Measurements from ENCODE around the gene THOC3.
A peak's percentile ranks its signal among the peaks of the same experiment; 100 is the strongest.
"Not testable (repeated sequence)": the region's sequence is repeated elsewhere in the genome, so short reads cannot be mapped to it uniquely, and the experiment has no call there.

Gene THOC3

DNA sequence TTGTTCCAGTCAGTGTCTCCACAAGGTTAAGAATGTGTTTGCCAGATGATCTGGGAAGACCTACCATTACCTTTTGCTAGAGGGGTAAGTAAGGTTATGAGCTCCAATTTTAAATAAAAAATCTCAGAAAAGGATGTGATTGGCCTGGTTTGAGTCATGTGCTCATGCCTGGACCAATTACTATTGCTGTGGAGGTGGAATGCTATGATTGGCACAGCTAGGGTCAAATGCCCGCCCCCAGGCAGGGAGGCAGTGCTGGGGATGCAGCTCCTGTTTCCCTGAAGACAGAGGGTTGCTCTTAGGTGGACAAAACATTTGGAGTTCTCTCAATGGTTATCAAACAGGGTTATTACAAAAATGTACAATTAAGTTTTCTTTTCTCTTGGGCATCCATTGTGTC is 29.6 kb downstream of the THOC3 start:
- DNase-seq, result not testable (repeated sequence)

- not testable (repeated sequence) for DNase-seq
Measured at GRCh38 chr5:175928752-175929151, 39.4 kb downstream of the THOC3 start.

DNA sequence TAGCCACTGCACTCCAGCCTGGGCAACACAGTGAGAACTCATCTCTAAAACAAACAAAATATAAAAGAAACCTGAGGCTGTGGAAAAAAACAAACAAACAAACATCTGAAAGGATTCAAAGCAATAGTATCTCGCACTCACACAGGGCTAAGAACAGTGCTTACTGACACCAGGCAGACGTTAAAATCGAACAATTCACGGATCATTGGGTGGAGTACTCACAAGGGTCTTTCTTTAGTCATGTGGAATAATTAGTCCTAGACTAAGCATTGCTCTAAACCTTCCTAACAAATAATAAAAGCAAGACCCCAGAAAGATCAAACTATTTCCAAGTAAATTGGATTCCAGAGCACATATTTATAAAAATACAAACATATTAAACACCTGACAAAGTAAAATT is 43.0 kb downstream of the THOC3 start:
- not testable (repeated sequence) for DNase-seq

- DNase-seq, result peak; percentile 97
Measured at GRCh38 chr5:175922192-175922885, 45.8 kb downstream of the THOC3 start.

DNA sequence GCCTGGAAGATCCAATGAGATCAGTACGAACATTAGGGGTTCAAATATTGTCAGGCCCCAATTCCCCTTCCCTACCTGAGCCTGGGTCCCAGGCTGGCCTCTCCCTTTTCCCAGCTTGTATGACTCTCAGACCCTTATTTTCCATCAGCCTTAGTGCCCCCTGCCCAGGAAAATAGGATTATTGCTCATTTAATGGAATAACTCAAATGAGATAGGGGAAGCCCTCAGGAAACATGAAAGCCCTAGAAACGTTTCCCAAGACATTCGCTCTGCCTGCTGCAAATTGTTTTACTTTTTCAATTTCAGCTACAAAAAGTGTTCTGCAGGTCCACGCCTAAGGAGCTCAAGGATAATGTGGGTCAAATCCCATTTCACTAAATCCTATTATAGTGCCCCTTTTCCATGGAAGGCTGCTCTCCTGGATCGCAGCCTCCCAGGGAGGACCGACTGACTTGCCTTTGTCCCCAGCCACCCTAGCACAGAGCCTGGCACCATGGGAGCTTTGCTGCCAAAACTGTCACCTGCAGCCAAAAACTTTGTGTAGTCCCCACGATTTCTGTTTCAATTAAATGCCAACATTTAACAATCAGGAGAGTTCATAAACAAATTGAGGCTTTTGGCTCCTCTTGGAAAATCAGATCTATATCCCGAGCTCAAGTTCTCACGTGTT is 46.9 kb downstream of the THOC3 start:
- DNase-seq, result no peak

DNA sequence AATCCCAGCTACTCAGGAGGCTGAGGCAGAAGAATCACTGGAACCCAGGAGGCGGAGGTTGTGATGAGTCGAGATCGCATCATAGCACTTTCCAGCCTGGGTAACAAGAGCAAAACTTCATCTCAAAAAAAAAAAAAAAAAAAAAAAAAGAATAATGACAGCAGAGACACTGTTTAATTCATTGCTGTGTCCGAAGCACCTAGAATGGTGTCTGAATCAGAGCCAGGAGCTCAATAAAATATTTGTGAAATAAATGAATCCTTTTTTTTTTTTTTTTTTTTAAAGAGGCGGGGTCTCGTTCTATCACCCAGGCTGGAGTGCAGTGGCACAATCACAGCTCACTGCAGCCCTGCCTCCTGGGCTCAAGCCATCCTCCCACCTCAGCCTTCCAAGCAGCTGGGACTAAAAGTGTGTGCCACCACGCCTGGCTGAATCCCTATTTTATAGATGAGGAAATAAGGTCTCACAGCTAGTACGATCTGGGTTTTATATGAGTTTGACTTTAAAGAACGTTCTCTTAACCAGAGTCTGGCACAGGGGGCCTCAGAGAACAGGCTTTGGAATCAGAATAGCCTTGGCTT is 47.8 kb downstream of the THOC3 start:
- DNase-seq, result peak; percentile 68

DNA sequence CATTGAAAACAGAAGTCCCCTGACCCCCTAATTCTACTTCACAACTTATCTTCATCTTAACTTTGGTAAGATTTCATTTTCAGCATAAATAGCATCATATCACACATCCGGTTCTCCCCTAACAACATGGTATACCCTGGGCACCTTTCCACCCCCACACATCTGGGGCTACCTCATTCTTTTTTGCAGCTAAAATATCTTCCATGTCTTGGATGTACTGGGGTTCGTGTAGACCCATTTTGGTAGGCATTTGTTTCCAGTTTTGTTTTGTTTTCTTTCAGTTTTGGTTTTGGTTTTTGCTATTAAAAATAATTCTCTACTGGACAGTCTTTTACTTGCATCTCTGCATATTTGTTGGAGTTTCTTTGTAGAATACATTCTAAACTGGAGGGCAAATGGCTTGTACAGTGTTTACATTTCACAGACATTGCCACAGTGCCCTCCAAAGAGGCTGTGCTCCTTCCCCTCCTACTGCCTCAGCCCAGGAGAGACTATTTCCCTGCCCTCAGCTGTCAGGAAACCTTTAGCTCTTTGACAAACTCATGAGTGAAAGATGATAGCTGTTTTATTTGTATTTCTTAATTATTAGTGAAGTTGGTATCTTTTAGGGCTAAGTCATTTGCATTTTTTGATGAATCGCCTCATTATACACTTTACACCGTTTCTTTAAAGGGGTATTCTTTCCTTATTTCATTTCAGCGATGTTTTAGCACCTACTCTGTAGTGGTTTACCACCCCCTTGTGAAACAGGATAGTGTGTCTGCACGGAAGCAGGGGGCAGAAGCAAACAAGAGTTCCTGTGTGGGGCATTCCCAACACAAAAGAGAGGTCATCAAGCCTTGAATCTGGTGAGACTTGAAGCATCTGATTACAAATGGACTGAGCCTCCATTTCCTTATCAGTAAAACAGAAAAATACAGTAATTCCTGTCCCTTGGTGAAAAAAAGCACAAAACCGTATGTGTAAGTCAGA is 52.8 kb downstream of the THOC3 start:
- DNase-seq, result not testable (repeated sequence)

DNA sequence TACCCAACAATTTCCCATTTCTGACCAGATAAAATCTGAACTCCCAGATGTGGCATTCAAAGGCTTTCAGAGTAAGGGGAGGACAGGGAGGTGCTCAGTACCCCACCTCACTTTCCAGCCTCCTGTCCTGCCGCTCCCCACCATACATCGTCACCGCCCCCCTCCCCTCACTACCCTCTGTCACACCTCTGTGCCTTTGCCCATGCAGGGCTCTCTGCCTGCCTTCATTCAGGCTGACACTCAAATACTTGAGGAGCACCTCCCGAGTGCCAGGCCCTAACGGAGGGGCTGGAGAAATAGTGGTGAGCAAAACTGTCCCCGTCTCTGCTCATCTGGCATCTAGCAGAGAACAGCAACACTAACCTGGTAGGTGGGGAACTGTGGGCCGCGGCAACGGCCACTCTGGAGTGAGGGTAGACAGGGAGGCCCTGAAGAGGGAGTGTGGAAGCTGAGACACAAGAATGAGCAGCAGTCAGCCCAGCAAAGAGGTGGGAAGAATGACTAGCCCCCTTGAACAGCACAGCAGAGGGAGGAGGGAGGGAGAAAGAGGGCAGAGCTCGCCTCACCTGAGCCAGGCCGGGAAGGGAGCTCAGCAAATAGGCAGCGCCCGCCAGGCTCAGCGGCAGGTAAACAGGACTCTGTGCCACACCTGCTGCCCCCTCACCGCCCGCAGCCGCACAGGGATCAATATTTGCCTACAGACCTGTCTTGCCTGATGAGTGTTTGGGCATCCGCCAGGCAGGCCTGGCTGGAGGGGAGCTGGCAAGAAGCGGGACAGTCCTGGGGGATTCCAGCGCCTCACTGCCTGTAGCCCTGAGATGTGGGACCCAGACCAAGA is 54.1 kb downstream of the THOC3 start:
- not testable (repeated sequence) for DNase-seq

- not testable (repeated sequence) for DNase-seq
Measured at GRCh38 chr5:175910072-175910471, 58.0 kb downstream of the THOC3 start.
